Erythroblast (primary cell): ENCODE results near the gene VPS33B.

Experiments used
- GATA1 ChIP-seq: IDR thresholded peaks from 2 replicates; pipeline ENCODE4 v1.6.1; 2011; ENCODE audit warnings: low read depth, mild to moderate bottlenecking, control low read depth, low read length, moderate library complexity
- POLR2A ChIP-seq: IDR thresholded peaks from 2 replicates; pipeline ENCODE4 v1.6.1; 2011; ENCODE audit warnings: mild to moderate bottlenecking, low read length

- no peak for TF ChIP-seq POLR2A
- no peak for TF ChIP-seq GATA1
These were observed 62.5 kb downstream of the VPS33B start for GRCh38 chr15:90959894-90960293.
